Prostate gland (tissue), 2 donors: ENCODE results near the gene ENDOV.

Source experiments
- CTCF ChIP-seq, 4 experiments: fragments of 200-600 bp in 2 of 4; fragments of 450-650 bp in 2 of 4; sonication (generic) in 2 of 4; IDR thresholded peaks; 1 replicate in 3 of 4; 2 replicates in 1 of 4; pipeline ENCODE4 v1.5.1; 2016 to 2019; ENCODE audit warnings: antibody characterized with exemption in 4 of 4, mild to moderate bottlenecking in 2 of 4, moderate library complexity in 2 of 4
- POLR2A ChIP-seq: fragments of 450-650 bp; IDR thresholded peaks from one replicate; pipeline ENCODE4 v1.6.1; 2016; ENCODE audit warnings: antibody characterized with exemption, mild to moderate bottlenecking
- POLR2AphosphoS5 ChIP-seq: sonication (generic); formaldehyde crosslinking; IDR thresholded peaks from one replicate; pipeline ENCODE4 v1.6.1; 2017; ENCODE audit warnings: antibody characterized with exemption

GRCh38 chr17:80465327-80465974 lies 50.5 kb downstream of the ENDOV start:
- TF ChIP-seq POLR2AphosphoS5 = no peak
- no peak for TF ChIP-seq CTCF (IDR thresholded peaks at IDR 0.05)
- no peak for TF ChIP-seq POLR2A
